HG02588 (cell line): ENCODE results near the gene MXRA7.
"Not testable (repeated sequence)": the region's sequence is repeated elsewhere in the genome, so short reads cannot be mapped to it uniquely, and the experiment has no call there.

Source experiments
- ATAC-seq: cut with Tn5 transposase; IDR thresholded peaks from one replicate; pipeline ENCODE4 v1.9.1; 2021; ENCODE audit warnings: mild to moderate bottlenecking, moderate library complexity; ENCODE audit not compliant: unreplicated experiment

MXRA7 gene

DNA sequence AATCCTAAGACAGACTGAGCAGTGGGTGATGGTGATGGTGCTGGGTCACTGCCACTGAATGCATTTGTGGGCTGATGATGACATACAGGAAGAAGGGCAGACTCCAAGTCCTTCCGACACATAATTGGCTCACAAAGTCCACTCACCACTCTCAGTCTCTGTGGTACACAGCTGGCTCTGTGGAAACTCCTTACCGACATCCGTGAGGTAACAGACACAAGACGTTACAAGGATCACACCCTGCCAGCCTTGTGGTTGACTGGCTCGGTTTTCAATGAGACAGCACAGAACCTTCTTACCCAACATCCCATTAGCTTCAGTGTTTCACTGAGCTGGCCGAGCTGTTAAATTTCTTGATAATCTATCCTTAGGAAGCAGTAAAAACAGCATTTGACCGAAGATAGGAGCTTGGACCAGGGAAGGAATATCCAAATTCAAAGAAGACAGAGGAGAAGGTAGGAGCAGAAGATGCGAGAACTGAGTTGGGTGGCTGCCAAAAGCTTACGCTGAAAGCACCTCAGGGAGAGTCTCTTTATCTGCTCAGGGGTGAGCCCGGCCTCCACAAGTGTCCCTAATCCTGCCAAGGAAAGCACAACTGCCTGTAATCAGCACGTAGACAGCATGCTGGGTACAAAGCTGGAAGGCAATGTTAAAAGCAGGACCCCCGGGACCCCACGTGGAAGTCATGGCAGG, 5.5 kb upstream of the MXRA7 start:
- ATAC-seq: no peak

DNA sequence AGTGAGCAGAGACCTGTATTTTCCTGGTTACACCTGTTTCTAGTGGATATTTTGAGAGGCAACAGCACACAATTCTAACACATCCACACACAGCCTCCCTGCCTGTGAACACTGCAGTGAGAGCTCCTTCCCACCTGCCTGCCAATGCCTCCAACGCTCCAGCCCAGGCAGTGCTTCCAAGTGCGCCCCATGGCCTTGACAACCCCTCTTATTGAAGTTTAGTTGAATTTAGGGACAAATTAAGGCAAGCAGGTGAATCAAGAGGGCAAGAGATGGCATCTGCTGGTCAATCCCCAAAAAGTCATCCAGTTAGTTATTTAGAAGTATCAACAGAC, 4.7 kb upstream of the MXRA7 start:
- ATAC-seq: no peak

DNA sequence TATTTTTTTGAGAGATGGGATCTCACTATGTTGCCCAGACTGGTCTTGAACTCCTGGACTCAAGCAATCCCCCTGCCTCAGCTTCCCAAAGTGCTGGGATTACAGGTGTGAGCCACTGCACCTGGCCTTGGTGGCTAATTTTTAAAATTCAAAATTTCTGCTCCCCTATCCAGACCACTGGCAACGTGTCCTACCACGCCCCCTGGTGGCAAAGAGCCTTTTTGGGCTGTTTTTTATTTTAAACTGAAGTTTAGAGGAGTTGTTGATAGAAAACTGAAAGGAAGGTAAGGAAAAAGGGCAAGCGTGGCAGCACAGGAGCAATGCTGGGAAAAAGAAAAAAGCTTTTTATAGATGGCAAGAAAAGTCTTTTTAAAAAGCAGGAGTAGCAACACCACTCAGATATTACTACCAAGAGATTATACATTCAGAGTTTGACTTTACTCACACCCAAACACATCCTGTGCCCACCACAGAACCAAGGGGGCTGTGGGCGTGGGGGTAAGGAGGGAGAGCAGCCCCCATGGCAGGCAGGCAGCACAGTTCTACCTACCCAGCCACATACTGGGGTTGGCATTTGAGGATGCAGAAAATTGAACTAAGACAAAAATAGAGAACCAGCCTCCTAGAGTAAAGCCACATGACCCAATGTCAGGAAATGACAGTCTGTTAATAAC, 4.2 kb upstream of the MXRA7 start:
- no peak for ATAC-seq

DNA sequence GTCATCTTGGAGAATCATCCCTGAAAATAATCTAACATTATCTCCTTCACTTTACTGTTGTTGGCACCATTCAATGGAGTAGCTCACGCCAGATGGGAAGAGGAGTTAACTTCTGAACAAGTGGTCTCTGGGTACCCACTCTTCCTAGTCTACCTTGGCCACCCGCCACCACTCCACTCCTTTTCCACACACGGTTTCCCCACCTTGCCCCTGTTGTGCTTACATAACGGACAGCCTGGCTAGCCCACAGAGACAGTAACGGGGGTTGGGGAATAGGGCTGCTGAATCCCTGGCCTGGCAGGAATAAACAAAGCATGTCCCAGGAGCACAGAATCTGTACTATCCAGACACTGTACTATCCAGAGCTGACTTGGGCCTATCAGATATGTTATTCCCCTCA, 3.6 kb upstream of the MXRA7 start:
- ATAC-seq: no peak

DNA sequence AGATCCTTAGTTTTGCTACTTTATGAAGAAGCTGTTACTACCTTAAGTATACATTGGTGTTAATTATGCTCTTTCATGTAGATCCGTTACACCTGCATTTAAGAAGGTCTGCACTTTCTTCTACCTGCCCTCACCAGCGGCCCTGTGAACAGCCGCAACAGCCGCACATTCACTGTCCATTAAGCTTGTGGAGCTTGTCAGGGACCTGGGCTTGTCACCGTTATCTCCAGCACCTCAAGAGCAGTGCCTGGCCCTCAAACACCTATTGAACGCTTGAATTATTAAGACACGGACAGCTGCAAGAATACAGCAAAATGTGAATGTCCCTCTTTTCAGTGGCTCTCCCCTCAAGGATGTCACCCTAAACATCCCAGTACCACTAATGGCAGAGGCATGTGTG, 3.0 kb upstream of the MXRA7 start:
- no peak for ATAC-seq

DNA sequence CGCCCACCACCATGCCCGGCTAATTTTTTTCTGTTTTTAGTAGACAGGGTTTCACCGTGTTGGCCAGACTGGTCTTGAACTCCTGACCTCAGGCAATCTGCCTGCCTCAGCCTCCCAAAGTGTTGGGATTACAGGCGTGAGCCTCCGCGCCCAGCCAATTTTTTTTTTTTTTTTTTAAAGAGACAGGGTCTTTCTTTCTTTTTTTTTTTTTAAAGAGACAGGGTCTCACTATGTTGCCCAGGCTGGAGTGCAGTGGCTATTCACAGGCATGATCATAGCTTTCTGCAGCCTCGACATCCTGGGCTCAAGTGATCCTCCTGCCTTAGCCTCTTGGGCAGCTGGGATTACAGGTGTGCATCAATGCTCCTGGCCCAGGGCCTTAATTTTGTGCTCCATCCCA, 1.6 kb upstream of the MXRA7 start:
- ATAC-seq: not testable (repeated sequence)

DNA sequence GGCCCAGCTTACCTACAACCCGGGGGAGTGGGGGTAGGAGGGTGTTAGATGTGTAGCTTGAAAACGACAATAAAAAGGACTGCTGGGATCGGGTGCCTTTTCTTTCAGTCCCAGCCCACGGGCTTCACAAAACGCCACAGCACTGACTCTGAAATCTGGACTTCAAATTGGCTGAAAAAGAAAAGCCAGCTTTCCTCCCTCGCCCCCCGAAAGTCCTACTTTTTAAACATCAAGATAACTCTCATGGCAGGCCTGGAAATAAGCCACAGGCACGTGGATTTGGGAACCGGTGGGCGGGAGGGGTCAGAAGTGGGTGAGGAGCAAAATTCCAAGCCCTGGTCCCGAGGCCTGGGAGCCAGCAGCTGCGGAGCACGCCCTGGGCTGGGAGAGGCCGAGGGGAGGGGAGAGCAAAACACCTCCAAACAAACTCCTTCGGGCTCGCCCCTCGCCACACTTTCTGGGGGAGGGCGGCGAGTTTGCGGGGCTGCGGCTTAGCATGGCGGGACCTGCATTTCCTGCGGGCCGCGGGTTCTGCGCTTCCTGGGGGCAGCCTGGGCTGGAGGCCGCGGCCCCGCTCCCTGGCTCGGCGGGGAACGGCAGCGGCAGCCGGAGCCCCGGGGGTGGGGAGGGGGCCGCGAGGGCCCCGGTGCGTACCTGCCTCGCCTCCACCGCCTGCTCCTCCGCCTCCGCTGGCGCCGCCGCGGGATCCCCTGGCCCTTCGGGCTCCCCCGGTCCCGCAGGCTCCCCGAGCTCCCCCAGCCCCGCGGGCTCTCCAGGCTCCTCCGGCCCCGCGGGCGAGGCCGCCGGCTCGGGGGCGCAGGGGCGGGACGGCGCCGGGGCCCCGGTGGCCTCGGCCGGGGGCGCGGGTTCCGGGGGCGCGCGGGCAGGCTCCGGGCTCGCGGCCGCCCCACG, 558 bp downstream of the MXRA7 start:
- ATAC-seq: peak; percentile 23

DNA sequence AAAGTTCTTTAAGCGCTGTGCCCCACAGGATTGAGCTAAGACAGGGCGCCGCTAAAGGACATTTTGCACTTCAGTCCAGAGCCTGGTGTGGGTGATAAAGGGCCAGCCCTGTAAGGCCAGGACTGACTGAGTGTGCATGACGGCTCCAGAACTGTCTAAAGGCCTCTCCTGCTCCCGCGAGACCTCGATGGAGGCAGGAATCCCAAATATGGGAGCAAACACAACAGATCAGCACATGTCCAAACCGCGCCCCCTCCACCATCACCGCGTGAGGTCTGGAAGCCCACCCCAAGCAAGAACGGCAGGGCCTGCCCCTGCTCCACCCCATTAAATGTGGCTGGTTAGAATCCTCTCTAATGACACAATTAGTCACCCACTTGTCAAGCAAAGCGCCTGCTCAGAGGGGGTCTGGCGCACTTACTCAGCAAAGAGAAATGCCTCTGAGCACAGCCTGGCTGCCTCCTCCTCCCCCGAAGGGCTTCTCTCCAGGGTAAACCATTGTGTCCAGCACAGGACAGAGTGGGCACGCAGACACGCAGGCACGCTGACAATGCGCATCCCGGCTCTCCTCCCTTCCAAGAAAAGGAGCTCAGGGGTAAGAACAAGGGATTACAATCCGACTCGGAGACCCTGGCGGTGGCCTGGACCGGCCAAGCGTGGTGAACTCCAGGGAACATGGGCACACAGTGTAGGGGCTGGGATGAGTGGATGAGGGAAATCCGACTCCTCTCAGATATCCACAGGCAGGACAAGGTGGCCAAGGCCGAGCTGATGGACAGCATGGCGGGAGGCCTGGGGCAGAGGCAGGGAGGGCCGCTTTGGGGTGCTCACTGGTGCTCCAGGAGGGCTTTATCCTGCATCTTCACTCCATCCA, 1.5 kb downstream of the MXRA7 start:
- ATAC-seq: no peak

DNA sequence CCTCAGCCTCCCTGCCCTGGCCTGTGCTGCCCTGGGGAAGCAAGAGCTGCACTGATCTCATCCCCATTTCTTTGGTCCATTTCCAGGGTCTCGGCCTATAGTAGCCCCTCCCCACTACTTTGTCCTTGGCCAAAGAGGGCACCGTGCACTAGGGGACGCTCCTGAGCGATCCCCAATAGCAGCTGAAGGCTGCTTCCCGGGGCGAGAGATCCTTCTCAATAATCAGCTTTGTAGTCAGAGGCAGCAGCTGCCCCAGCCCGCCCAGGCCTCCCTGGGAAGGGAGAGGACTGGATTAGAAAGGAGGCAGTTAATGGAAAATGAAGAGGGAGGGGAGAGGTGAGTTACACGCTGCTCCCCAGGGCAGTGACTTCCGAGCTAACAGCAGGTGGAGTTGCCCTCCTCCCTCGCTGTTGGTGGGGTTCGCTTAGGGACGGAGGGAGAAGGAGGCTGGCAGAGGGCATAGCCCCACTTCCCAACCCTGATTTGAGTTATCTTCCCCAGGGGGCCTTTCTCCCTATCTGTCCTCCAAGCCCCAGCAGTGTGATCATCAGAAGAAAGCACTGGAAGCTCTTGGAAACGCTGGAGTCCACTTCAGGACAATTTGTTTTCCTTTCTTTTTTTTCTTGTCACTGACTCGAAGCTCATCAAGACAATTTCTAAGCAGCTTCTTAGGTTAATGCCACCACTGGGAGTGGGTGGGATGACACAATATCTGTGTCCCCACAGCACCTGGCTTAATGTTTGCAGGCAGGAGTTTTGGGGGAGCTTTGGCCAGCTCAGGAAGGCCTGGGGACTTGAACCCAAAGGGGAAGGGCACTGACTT, 2.6 kb downstream of the MXRA7 start:
- ATAC-seq: no peak

DNA sequence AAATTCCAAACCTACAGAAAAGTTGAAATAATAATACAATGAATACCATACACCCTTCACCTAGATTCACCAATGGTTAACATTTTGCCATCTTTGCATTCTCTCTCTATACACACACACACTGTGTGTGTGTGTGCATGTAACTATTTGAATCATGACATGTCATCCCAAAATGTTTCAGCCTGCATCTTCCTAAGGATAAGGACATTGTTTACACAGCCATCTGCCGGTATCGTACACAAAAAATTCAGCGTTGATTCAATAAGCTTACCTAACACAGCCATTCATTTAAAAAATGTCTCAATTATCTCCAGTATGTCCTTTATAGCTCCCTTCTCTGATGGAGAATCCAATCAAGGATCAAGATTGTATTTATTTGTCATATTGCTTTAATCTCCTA, 3.9 kb downstream of the MXRA7 start:
- ATAC-seq: no peak

DNA sequence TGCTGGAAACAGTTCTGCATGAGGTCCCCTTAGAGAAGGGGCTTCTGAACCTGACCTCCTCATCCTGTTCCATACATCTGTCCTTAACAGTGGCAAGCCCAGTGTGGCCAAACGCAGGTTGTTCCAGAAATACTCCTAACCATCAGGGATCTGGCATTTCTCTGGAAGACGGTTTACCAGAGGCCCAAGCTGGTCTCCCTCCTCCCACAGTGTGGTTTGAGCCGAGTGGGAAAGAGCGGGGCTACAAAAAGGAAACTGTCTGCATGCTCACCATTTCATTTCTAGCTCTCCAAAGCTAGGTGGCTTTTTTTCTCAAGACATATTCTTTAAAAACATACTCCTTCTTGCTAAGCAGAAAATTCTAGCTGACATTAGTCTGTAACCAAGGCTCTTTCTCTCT, 6.0 kb downstream of the MXRA7 start:
- no peak for ATAC-seq

DNA sequence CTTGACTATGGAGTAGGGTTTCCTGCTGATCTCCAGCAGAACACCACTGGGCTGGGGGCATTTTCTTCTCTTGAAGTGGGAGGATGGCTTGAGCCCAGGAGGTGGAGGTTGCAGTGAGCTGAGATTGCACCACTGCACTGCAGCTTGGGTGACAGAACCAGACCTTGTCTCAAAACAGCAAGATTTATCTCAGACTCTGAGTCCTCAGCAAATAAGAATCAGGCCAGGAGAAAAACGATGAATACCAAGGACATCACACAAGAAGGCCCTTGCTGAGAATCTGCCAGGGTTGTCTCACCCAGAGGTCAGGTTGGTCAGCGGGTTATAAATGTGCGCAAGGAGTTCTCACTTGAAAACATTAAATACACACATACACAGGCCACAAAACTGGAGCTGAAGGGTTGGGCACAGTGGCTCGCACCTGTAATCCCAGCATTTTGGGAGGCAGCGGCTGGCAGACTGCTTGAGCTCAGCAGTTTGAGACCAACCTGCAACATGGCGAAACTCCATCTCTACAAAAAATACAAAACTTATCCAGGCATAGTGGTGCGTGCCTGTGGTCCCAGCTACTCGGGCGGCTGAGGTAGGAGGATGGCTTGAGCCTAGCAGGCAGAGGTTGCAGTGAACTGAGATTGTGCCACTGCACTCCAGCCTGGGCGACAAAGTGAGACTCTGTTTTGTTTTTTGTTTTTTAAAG, 7.7 kb downstream of the MXRA7 start:
- ATAC-seq: no peak

DNA sequence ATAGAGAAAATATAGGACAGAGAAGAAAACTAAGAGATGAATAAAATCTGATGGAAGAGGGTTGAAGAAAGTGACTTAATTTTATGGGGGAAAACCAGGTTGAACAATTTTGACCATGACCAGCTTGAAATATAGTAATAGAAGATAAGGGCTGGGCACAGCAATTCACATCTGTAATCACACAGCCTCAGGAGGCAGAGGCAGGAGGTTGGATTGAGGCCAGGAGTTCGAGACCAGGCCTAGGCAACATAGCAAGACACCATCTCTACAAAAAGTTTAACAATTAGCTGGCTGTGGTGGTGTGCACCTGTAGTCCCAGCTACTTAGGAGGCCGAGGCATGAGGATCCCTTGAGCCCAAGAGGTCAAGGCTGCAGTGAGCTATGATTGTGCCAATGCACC, 8.7 kb downstream of the MXRA7 start:
- ATAC-seq: no peak

DNA sequence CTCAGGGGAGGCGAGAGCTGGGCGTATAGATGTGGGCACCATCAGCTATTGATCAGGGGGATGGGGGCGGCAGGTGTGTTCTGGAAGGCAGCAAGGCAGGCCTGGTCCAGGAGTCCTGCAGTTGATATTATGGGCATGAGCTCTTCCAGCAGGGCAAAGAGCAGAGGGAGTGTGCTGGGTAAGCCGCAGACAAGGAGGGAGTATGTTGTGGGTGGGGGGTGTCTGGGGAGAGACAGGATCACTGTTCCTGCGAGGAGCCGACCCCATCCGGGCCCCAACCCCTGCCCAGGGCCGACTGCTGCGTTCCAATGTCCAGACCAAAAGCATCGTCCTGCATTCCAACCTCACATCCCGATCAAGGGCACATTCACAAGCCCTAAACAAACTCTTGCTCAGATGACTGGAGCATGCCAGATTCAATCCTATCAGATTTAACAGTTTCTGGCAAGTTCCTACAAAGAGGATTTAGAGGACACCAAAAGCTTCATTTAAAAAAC, 9.2 kb downstream of the MXRA7 start:
- no peak for ATAC-seq

DNA sequence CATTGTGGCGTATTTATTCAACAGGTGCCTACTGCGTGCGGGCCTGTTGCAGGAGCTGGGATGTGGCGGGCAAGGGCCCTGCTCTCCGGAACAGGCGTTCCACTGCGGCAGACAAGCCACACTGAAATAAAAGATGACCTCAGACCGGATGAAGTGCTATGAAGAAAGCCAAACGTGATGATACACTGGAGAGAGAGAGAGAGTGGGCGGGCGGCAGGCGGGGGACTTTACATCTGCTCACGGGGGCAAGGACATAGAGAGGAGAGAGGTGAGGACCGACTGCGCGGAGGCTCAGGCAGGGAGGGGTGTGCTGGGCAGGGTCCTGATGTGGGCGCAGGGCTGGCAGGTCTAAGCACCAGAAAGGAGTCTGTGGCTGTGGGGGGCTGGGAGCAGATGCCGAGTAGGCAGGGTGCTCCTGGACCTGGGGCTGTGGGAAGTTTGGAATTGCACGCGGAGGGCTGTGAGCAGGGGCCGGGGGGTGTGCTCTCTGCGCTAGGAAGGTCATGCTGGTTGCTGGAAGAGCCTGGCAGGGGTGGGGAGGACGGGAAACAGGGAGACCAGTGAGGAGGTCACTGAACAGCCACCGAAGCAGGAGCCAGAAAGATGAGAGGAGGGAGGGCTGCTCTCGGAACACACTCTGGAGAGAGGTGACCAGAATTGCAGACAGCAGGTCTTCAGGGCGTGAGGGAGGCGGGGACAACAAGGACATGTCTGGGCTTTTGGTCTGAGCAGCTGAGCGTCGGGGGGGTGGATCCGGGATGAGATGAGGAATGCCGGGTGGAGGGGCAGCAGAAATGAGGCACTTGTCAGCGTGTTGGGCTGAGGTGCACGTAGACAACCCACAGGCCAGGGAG, 9.9 kb downstream of the MXRA7 start:
- no peak for ATAC-seq

DNA sequence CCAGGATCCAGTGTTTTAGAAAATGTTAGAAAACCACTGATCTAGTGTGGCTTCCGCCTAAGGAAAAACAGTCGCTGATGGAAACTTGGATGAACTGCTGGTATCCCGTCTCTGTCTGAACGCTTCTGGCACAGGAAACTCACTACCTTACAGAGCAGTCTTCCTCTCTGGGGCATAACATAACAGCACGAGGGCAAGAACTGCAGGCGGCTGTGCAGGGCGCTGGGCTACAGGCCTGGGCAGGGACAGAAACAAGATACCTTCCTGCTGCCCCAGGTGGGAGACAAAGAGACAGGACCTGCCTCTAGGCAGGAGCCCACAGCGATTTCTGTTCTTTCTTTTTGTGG, 10.5 kb downstream of the MXRA7 start:
- no peak for ATAC-seq

DNA sequence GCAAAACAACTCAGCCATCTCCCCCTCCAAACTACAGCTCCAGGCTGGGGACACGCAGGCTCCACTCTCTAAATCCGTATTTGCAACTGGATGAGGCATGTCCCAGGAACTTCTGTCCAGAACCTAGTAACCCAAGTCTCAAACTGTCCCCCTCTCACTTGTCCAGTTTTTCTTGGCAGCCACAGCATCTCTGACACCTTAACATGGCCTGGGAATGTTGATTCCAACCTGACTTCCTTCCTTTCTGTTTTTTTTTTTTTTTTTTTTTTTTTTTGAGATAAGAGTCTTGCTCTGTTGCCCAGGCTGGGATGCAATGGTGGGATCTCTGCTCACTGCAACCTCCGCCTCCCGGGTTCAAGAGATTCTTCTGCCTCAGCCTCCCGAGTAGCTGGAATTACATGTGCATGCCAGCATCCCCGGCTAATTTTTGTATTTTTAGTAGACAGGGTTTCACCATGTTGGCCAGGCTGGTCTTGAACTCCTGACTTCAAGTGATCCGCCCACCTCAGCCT, 12.2 kb downstream of the MXRA7 start:
- not testable (repeated sequence) for ATAC-seq

DNA sequence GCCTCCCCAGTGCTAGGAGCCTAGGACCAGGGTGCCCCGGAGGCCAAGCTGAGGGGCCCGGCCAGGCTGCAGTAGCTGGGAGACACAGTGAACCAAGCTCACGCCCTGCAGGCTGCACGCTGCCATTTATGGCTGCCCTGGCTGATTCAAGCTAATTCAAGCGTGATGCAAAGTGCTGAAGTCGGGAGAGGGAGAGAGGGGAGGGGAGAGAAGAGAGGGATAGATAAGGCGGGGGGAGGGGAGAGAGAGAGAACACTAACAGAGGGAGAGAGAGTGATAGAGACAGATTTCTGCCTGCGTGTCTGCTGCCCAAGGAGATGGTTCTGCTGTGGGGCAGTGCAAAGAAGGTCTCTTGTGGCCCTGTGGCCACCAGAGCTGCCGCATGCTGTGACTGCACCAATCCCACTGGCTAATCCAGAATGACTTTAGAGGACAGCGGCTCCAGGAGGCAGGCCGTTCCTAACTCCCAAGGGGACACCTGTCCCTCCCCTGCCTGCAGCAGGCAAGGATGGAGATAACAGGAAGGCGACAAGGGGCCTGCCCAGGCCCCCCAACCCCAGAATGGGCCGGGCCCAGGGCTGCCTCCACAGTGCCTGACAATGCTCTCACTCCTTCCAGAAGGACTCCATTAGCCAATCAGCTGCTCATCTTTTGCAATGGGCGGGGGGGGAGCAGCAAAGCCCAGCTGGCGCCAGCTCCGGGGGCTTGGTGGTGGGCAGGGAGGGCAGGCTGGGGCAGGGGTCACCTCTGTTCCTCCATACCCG, 12.9 kb downstream of the MXRA7 start:
- ATAC-seq: no peak
